Activated CD8-positive, alpha-beta memory T cell treated with anti-CD3 and anti-CD28 coated beads, Interleukin-2, amount 10 ng/mL, durations not matched to agents 7 days and 5 days (primary cell): ENCODE measurements around the gene SEMG1. TPM values are rescaled to one million over a fixed set of nuclear protein-coding genes. Genes with fewer than 3 reads are reported as not detected.

Experiments used
- ATAC-seq: fragments of 150-1000 bp; cut with Tn5 transposase; one replicate; pipeline ENCODE4 v1.10.0; 2021; ENCODE audit warnings: moderate library complexity
- CTCF ChIA-PET: fragments of 350-600 bp; sonication (Branson Sonifier 250); formaldehyde crosslinking; loops from one replicate; lab custom pipeline; 2021; ENCODE audit warnings: antibody characterized with exemption; lab: Charles Lee
- DNase-seq: peaks from one replicate; pipeline ENCODE4 v3.0.0-alpha.2; 2020
- H3K27ac Mint-ChIP-seq: one replicate; pipeline ENCODE4 v1.8.0; 2021; ENCODE audit warnings: mild to moderate bottlenecking, mixed read lengths
- H3K27me3 Mint-ChIP-seq: one replicate; pipeline ENCODE4 v1.8.0; 2021; ENCODE audit warnings: mixed read lengths
- H3K36me3 Mint-ChIP-seq: one replicate; pipeline ENCODE4 v1.8.0; 2021; ENCODE audit warnings: mild to moderate bottlenecking, mixed read lengths
- H3K4me1 Mint-ChIP-seq: one replicate; pipeline ENCODE4 v1.8.0; 2021; ENCODE audit warnings: mixed read lengths
- H3K4me3 Mint-ChIP-seq: one replicate; pipeline ENCODE4 v1.8.0; 2021; ENCODE audit warnings: mild to moderate bottlenecking, moderate library complexity, mixed read lengths
- H3K9me3 Mint-ChIP-seq: one replicate; pipeline ENCODE4 v1.8.0; 2022; ENCODE audit warnings: low read depth, mixed read lengths
- total RNA-seq, 2 experiments: library from RNA; stranded (reverse); gene quantifications; one replicate each; pipeline ENCODE4 v1.2.3, GENCODE V29; 2021

The SEMG1 gene, protein sequence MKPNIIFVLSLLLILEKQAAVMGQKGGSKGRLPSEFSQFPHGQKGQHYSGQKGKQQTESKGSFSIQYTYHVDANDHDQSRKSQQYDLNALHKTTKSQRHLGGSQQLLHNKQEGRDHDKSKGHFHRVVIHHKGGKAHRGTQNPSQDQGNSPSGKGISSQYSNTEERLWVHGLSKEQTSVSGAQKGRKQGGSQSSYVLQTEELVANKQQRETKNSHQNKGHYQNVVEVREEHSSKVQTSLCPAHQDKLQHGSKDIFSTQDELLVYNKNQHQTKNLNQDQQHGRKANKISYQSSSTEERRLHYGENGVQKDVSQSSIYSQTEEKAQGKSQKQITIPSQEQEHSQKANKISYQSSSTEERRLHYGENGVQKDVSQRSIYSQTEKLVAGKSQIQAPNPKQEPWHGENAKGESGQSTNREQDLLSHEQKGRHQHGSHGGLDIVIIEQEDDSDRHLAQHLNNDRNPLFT
- not detected for total RNA-seq

DNA sequence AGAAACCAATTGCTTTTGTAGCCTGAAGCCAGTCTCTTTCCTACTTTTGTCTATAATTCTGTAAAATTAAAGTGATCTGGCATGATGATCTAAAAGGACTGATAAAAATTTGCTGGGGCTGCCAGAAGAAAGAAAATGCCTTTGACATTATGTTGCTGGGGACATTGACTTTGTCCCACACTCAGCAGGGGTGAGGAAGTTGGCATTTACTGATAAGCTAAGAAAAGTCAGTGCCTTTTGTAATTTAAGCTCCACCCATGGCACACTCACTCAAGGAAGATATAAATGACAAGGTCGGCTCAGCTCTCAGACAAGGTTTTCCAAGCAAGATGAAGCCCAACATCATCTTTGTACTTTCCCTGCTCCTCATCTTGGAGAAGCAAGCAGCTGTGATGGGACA is at the start of gene SEMG1:
Gene SEMG1, plus strand, starts transcription at position 309 of the 400 bp plus-strand sequence. Its CDS starts 21 bp downstream, at position 330.
- CTCF ChIA-PET: no interaction called here
- H3K36me3 Mint-ChIP-seq: no peaks in the 10 kb centered on the region
- ATAC-seq: no peak

DNA sequence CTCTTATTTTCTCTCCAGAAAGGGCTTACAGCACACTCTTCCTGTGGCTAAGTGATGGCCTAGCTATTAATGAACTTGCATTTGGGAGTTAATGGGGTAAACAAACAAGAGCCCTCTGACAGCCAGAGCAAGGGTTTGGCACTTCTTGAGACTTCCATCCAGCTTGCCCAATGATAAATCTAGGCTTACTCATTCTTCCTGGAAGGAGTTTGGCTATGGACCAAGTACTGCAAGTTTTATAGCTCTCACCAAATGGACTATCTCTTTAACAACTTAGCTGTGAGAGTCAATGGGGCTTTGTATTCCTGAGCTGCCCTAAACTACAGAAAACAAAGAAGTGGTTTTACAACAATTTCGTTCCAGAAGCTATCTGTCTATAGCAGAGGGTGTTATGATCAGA is 48.9 kb upstream of the SEMG1 start:
- no peaks in the 10 kb centered on the region for H3K4me1 Mint-ChIP-seq
- CTCF ChIA-PET: no interaction called here

More for the DNA sequence above, at the start of gene SEMG1:
- no peaks in the 10 kb centered on the region for H3K4me1 Mint-ChIP-seq
- peaks cover 47% of the 10 kb centered on the region for H3K27me3 Mint-ChIP-seq
- H3K9me3 Mint-ChIP-seq: no peaks in the 10 kb centered on the region
- H3K27ac Mint-ChIP-seq: no peak within 1 kb of the TSS
- DNase-seq: no peak
- no peak within 1 kb of the TSS for H3K4me3 Mint-ChIP-seq

DNA sequence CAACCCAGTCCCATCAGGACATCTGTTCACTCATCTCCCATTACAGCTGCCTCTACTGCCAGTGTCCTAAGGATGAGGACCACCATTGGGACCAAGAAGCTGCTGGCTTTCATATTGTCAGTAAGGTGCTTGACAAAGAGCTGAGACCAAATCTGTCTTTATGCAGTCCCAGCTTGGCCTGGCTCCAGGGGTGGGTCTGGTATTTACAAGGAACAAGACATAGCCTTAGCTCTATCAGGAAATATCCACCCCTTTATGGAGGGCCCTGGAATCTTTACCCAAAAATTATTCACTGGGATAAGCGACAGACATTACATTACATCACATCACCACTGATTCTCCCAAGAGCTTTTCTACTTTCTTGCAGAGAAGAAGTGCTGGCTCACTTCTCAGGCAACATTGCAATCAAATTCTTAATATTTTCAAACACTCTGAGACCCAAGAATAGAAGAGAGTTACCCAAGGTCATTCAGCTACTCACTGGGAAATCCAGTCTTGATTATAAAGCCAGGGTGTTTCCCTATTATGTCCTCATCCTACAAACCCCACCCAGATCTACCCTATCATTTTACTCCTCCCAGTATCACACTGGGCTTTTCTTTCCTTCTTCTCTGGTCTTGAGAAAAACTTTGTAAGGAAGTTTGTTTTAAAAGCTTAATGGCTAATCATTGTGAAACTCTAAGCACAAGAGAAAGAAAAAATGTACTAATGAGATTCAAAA is 43.6 kb upstream of the SEMG1 start:
- ATAC-seq (no peak), DNase-seq (no peak)
- no peak overlapping the region for H3K27ac Mint-ChIP-seq
- H3K36me3 Mint-ChIP-seq: peaks cover 3% of the 10 kb centered on the region
- H3K4me3 Mint-ChIP-seq: no peak overlapping the region
- H3K27me3 Mint-ChIP-seq: peaks cover 73% of the 10 kb centered on the region
- no peaks in the 10 kb centered on the region for H3K4me1 Mint-ChIP-seq
- CTCF ChIA-PET: interaction anchor here (1.5 kb wide), 1 partner anchor 25 kb away, joined by 4 read pairs; no protein-coding TSS in a partner anchor
- H3K9me3 Mint-ChIP-seq: peaks cover 9% of the 10 kb centered on the region

More for the DNA sequence above, 48.9 kb upstream of the SEMG1 start:
- H3K4me3 Mint-ChIP-seq: no peak overlapping the region
- H3K27me3 Mint-ChIP-seq: peaks cover 56% of the 10 kb centered on the region
- H3K9me3 Mint-ChIP-seq: peaks cover 9% of the 10 kb centered on the region
- H3K27ac Mint-ChIP-seq: no peak overlapping the region
- DNase-seq (no peak), ATAC-seq (no peak)
- H3K36me3 Mint-ChIP-seq: peaks cover 3% of the 10 kb centered on the region

DNA sequence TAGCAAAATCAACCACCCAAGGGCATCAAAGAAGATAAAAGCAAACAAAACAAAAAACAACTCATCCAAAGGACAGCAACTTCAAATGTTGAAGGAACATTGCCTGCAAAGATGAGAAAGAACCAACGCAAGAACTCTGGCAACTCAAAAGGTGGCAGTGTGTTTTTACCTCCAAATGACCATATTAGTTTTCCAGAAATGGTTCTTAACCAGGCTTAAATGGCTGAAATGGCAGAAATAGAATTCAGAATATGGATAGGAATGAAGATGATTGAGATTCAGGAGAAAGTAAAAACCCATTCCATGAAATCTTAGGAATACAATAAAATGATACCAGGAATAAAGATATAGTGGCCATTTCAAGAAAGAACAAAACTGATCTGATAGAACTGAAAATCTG is 41.9 kb upstream of the SEMG1 start:
- Mint-ChIP-seq H3K27me3 (peaks cover 68% of the 10 kb centered on the region), H3K9me3 (peaks cover 7% of the 10 kb centered on the region), H3K27ac (no peak overlapping the region), H3K36me3 (no peaks in the 10 kb centered on the region), H3K4me3 (no peak overlapping the region), H3K4me1 (no peaks in the 10 kb centered on the region)
- DNase-seq: no peak
- no peak for ATAC-seq
- CTCF ChIA-PET: no interaction called here

DNA sequence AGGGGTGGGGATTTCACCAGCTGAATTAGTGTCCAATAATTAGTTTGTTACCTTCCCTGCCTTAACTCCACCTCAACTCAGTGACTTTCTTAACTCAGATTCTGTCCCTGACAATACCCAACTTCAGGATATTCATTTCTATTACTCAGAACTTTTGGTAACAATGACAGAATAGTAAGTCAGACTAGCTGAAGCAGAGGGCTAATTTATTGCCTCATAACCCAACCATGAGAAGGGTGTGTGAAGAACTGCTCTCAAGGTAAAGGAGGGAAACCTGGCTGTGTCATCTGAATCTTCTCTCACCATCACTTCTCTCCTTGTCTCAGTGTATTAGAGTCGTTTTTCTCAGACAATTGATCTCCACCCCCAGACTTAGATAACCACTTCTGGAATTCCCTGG is 33.3 kb upstream of the SEMG1 start:
- Mint-ChIP-seq H3K4me3 (no peak overlapping the region), H3K36me3 (no peaks in the 10 kb centered on the region), H3K4me1 (no peaks in the 10 kb centered on the region), H3K27ac (no peak overlapping the region), H3K9me3 (no peaks in the 10 kb centered on the region), H3K27me3 (peaks cover 51% of the 10 kb centered on the region)
- CTCF ChIA-PET: no interaction called here
- DNase-seq (no peak), ATAC-seq (no peak)

DNA sequence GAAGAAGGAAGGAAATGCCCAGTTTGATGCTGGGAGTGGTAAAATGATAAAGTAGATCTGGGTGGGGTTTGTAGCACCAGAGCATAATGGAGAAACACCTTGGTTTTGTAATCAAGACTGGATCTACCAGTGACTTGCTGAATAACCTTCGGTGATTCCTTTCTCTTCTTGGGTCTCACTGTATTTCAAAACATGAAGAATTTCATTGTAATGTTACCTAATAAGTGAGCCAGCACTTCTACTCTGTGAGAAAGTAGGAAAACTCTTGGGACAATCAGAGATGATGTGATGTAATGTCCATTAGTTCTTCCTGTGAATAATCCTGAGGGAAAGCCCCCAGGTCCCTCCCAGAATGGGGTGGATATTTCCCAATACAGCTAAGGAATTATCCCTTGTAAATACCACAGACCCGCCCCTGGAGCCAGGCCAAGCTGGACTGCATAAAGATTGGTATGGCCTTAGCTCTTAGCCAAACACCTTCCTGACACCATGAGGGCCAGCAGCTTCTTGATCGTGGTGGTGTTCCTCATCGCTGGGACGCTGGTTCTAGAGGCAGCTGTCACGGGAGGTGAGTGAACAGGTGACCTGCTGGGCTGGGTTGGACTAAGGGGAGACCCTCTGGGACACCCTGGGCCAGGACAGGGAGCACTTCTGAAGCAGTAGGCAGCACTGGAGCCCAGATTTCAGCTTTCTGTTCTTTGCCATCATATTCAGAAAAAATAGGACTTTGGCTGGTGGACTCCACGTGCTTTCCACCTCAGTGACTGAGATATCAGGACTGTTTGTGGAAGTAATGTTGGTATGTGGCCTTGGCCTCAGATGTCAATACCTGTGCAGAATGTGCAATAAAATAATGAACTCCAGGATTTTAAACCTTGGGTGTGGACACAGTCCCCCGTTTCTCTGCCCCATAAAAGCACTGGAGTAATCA is 32.1 kb upstream of the SEMG1 start, which contains the start of gene PI3:
Gene PI3, plus strand, starts transcription at position 469 of the 931 bp plus-strand sequence. Its CDS starts 21 bp downstream, at position 490.
- no peaks in the 10 kb centered on the region for H3K36me3 Mint-ChIP-seq
- ATAC-seq: no peak

DNA sequence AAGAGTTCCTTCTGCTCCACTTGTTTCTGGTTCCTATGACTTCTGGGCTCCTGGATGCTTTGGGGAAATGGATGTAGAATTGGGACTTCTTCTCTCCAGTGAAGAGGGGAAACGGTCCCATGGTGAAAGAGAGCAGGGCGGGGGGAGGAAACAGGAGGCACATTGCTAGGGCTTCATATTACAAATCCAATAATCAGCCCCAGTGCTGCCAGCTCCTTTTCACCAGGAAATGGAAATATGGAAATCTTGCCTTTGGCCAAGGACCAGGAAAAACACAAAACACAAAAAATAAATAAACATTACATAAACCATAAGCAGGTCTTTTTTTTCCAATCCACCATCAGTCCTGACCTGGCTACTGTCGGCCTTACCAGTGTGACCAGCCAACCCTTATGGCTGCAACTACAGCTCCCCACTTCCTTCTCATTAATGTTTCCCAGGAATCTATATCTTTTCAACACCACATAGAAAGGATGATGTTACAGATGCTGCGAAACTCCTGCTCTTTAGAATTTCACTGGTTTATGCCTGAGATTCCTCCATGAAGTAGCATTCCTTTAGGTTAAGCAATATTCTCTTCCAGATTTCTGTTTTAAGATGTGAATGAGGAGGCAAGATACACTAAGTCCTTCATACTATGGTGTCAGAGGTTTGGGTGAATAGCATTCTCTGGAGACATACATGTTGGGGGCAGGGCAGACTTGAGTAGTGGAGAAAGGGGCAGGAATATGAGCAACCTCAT is 30.1 kb upstream of the SEMG1 start:
- CTCF ChIA-PET: no interaction called here
- no peak for ATAC-seq
- Mint-ChIP-seq H3K27me3 (peaks cover 32% of the 10 kb centered on the region), H3K4me1 (peaks cover 9% of the 10 kb centered on the region), H3K4me3 (no peak overlapping the region), H3K9me3 (no peaks in the 10 kb centered on the region), H3K36me3 (no peaks in the 10 kb centered on the region), H3K27ac (no peak overlapping the region)
- DNase-seq: no peak

More for the DNA sequence above, 32.1 kb upstream of the SEMG1 start, which contains the start of gene PI3:
- CTCF ChIA-PET: interaction anchor here (1.0 kb wide), 1 partner anchor 119 kb away, joined by 3 read pairs; no protein-coding TSS in a partner anchor
- peaks cover 3% of the 10 kb centered on the region for H3K4me1 Mint-ChIP-seq
- no peak within 1 kb of the TSS for H3K27ac Mint-ChIP-seq
- H3K4me3 Mint-ChIP-seq: no peak within 1 kb of the TSS
- H3K9me3 Mint-ChIP-seq: no peaks in the 10 kb centered on the region
- no peak for DNase-seq
- peaks cover 46% of the 10 kb centered on the region for H3K27me3 Mint-ChIP-seq

DNA sequence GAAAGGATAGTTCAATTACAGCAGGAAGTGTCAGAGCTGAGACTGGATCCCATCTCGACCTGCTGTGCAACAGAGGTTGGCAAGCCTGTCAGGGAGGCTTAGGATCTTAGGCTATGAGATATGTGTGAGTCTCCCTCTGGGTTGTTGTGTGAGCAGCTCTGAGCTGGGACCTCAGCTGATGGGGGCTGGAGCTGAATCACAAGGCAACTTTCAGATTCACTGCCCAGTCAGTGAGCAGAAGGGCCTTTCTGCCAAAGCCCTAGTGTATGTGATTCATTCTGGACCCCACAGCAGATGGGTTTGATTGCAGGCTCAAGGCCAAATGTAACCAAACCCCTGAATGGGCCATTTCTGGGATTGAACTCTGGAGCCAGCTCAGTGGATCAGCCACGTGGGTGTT is 27.7 kb upstream of the SEMG1 start:
- Mint-ChIP-seq H3K36me3 (no peaks in the 10 kb centered on the region), H3K4me1 (peaks cover 9% of the 10 kb centered on the region), H3K4me3 (no peak overlapping the region), H3K9me3 (no peaks in the 10 kb centered on the region), H3K27ac (no peak overlapping the region), H3K27me3 (peaks cover 17% of the 10 kb centered on the region)
- DNase-seq: no peak
- no peak for ATAC-seq
- CTCF ChIA-PET: no interaction called here

DNA sequence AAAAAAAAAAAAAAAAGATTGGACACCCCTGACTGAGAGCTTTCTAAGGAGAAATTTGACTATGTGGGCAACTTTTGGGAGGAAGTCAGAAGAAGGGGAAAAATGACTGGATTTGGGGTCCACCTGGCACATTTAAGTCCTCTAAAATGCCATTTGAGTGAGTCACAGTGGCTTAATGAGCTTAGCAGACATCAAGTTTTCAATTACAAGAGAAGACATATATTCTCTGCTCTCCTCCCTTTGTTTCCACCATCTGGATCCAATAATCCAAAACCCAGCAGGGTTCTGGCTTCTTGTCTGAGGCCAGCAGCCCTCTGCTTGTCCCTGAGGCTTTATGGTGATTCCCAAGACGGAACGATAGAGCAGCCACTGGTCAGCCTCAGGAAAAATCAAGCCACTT is 25.2 kb upstream of the SEMG1 start:
- Mint-ChIP-seq H3K4me3 (no peak overlapping the region), H3K4me1 (peaks cover 9% of the 10 kb centered on the region), H3K36me3 (no peaks in the 10 kb centered on the region), H3K9me3 (no peaks in the 10 kb centered on the region), H3K27ac (no peak overlapping the region), H3K27me3 (peaks cover 4% of the 10 kb centered on the region)
- CTCF ChIA-PET: interaction anchor here (1.0 kb wide), 1 partner anchor 112 kb away, joined by 3 read pairs; no protein-coding TSS in a partner anchor
- ATAC-seq (no peak), DNase-seq (no peak)

DNA sequence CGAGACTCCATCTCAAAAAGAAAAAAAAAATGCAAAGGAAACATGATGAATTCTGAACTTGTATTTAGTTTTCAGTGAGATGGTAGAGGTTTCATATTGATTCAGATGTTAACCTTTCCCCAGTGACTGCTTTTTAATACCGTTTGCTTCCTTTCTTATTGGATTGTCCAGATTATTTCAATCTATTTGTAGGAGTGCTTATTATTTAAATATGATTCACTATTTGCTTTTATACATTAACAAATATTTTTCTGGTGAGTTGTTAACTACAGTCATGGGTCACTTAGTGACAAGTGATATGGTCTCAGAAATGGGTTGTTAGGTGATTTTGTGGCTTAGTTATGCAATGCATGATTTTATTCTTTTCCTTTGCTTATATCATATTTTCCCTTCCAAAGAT is 23.7 kb upstream of the SEMG1 start:
- H3K27me3 Mint-ChIP-seq: no peaks in the 10 kb centered on the region
- no peaks in the 10 kb centered on the region for H3K36me3 Mint-ChIP-seq
- no peaks in the 10 kb centered on the region for H3K9me3 Mint-ChIP-seq
- CTCF ChIA-PET: interaction anchor here (0.7 kb wide), 1 partner anchor 963 kb away, joined by 3 read pairs; no protein-coding TSS in a partner anchor
- ATAC-seq (no peak), DNase-seq (no peak)
- H3K4me3 Mint-ChIP-seq: no peak overlapping the region
- no peak overlapping the region for H3K27ac Mint-ChIP-seq
- H3K4me1 Mint-ChIP-seq: peaks cover 9% of the 10 kb centered on the region

DNA sequence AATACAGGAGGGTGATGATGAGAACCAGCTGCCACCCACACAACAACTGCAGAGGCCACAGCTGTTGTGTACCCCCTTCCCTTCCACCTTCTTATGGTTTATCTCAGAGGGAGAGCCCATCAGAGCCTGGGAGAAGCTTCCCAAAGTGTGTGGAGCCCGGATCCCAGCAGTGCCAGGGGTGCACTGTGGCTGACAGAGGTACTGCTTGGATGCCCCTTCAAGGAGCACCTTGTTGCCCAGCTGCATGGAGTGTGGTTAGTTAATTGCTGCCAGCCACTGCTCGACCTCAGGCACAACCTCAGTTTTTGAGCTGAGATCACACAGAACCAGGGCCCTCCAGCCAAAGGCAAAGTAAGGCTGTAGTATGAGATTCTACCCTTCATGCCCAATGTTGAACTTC is 19.1 kb upstream of the SEMG1 start:
- Mint-ChIP-seq H3K27me3 (peaks cover 16% of the 10 kb centered on the region), H3K27ac (no peak overlapping the region), H3K9me3 (no peaks in the 10 kb centered on the region), H3K36me3 (no peaks in the 10 kb centered on the region), H3K4me3 (no peak overlapping the region), H3K4me1 (no peaks in the 10 kb centered on the region)
- ATAC-seq (no peak), DNase-seq (no peak)
- CTCF ChIA-PET: no interaction called here

DNA sequence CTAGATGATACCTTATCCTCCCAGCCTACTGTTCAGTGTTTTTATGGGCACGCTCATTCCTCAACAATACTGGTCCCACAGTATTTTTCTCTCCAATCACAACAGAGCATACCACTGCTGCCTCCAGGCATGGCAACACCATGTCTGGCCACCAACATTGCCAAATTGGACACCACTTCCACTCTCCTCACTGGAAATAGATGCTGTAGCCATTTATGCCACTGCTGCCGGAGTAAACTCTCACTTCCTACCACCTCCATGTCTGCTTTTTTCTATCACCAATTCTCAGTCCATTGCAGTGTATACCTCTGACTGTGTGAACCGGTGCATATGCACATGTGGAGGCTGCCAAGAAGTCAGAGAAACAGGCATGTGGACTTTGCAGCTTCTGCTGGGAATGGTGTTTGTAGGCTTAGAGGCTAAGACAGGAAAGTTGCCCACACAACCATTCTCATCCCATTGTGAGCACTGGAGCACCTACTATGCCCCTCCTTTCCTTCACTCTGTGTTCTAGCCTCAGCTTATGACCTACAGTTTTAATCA is 17.7 kb upstream of the SEMG1 start:
- DNase-seq: no peak
- Mint-ChIP-seq H3K4me1 (no peaks in the 10 kb centered on the region), H3K36me3 (no peaks in the 10 kb centered on the region), H3K27me3 (peaks cover 22% of the 10 kb centered on the region), H3K4me3 (no peak overlapping the region), H3K9me3 (no peaks in the 10 kb centered on the region), H3K27ac (no peak overlapping the region)
- CTCF ChIA-PET: no interaction called here
- ATAC-seq: no peak
